ENCODE results near the gene TERB1.

TERB1 gene

DNA sequence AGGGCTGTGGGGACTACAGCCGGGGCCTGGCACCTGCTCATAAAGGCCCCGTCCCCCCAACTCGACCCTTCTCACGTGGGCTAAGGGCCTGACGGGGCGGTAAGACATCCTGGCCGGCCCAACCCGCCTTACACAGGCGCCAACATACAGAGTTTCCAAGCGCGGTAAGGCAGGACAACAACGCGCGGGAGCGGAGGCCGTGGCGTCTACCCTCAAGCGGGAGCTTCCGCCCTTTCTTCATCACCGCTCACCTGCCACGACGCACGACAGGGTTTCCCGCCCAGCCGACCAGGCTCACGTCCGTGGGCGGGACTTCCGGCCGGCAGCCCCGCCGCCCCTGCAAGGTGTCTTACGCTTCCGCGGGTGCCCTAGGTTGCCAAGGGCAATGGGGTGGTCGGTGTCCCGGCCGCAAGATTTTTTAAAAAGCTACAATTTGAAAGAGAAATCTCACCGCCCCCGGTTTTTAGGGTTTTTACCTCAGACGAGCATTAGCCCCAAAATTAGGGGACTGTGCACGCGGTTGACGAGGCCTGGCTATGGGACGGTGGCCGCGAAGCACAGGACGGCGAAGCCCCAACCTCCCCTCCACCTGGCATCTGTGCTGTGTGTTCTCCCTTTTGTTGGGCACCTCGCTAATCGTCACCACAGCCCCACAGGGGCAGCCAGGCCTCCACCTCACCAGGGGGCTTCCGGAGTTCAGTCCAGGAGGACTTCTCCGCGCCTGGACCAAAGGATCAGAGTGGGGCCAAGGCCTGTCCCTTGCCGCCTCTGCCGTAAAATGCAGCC, at the start of gene TERB1:
Gene TERB1, minus strand, starts transcription at position 265 of the 786 bp plus-strand sequence. CDS start 4,786 bp downstream, outside the sequence.
- no peak for DNase-seq (ENCODE audit: low read depth, low spot score)

- DNase-seq (ENCODE audit: low read depth, low spot score), result no peak
These were observed 48.9 kb upstream of the TERB1 start for GRCh38 chr16:66850115-66850815.

GRCh38 chr16:66849549-66849948, 48.2 kb upstream of the TERB1 start:
- DNase-seq (ENCODE audit: low read depth, low spot score), result no peak

- no peak for DNase-seq (ENCODE audit: low read depth, low spot score)
These were observed 47.6 kb upstream of the TERB1 start for GRCh38 chr16:66849021-66849420.

GRCh38 chr16:66848172-66848571, 46.8 kb upstream of the TERB1 start:
- no peak for DNase-seq (ENCODE audit: low read depth, low spot score)

- DNase-seq (ENCODE audit: low read depth, low spot score), result no peak
These were observed 46.2 kb upstream of the TERB1 start for GRCh38 chr16:66847533-66848067.

GRCh38 chr16:66846831-66847230, 45.4 kb upstream of the TERB1 start:
- DNase-seq (ENCODE audit: low read depth, low spot score), result no peak

- DNase-seq (ENCODE audit: low read depth, low spot score), result no peak
These were observed 44.9 kb upstream of the TERB1 start for GRCh38 chr16:66846266-66846665.

- no peak for DNase-seq (ENCODE audit: low read depth, low spot score)
These were observed 44.4 kb upstream of the TERB1 start for GRCh38 chr16:66845791-66846221.

DNA sequence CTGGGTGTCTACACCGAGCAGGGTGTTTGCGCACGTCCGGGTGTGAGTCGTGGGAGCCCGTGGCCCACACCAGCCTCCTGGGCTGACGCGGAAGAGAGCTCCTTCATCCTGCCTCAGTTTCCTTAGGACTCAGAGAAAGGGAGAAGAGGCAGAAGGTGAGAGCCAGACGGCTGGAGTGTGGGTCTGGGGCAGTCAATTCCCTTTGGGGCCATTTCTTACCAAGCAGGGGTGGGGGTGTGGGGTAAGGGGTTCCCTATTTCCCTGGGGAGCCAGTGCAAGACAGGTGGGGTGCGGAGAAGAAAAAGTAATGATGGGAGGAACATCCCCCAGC, 43.7 kb upstream of the TERB1 start:
- no peak for DNase-seq (ENCODE audit: low read depth, low spot score)

- no peak for DNase-seq (ENCODE audit: low read depth, low spot score)
These were observed 43.1 kb upstream of the TERB1 start, which contains the start of gene CA7 for GRCh38 chr16:66844342-66845079. CA7 (plus strand) TSS chr16:66844414; CDS start chr16:66844488, 74 bp downstream.

- no peak for DNase-seq (ENCODE audit: low read depth, low spot score)
These were observed 42.6 kb upstream of the TERB1 start for GRCh38 chr16:66844009-66844341.

DNA sequence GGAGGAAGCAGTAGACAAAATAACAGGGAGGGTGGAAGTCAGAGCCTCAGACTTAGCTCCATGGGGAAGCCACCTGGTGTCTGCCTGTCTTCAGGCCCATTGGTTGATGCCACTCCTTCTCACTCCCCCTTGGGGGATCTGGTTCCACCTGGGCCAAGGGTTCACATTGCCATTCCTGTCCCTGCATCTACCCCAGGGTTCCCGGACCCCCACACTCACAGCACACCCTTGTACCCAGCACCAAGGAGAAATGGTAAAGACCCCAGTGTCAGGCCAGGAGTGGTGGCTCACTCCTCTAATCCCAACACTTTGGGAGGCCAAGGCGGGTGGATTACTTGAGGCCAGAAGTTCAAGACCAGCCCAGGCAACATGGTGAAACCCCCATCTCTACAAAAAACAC, 41.8 kb upstream of the TERB1 start:
- DNase-seq (ENCODE audit: low read depth, low spot score), result no peak

DNA sequence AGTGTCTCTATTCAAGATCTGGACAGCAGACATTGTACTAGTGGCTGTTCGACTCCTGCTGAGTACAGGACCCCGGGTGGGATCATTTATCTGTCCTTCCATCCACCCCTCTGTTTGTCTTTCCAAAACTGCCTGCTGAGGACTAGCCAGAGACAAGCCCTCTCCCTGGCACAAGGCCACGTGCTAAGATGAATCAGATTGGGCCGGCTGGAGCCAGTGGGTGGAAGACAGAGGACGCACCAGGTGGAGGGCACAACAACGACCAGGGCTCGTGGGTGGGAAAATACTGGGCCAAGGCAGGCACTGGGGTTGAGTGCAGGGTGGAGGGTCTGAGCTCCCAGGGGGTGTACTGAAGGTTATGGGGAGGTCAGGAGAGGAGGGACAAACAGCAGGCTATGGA, 41.4 kb upstream of the TERB1 start:
- DNase-seq (ENCODE audit: low read depth, low spot score), result no peak

DNA sequence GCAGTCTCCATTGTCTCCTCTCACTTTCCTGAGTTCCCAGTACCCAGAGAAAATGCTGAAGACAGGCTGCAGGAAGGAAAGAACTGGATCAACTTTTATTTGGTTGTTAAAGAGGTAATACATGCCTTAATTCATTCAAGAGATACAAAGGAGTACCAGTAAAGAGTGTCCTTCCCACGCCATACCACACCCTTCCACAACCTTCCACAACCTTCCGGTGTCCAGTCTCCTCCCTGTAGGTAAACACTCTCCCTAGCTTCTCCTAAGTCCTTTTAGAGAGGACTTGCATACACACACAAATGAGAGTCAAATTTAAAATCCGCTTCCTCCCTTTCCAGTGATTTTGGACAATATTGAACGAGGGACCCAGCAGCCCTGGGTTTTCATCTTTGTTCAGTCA, 40.0 kb upstream of the TERB1 start:
- DNase-seq (ENCODE audit: low read depth, low spot score), result no peak

- DNase-seq (ENCODE audit: low read depth, low spot score), result no peak
These were observed 39.5 kb upstream of the TERB1 start for GRCh38 chr16:66840883-66841282.

DNA sequence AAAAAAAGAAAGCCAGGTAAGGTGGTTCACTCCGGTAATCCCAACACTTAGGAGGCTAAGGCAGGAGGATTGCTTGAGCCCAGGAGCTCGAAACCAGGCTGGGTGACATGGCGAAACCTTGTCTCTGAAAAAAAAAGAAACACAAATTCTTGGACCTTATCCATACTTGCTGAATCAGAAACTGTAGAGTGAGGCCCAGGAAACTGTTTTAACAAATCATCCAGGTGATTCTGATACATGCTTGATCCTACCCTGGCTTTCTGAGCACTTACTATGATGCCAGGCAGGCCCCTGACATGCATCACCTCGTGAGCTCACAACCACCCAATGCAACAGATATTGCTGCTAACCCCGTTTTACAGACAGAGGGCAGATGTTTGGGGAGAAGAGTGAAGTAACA, 33.4 kb upstream of the TERB1 start:
- no peak for DNase-seq (ENCODE audit: low read depth, low spot score)

- DNase-seq (ENCODE audit: low read depth, low spot score), result no peak
These were observed 31.4 kb upstream of the TERB1 start for GRCh38 chr16:66832661-66833305.

DNA sequence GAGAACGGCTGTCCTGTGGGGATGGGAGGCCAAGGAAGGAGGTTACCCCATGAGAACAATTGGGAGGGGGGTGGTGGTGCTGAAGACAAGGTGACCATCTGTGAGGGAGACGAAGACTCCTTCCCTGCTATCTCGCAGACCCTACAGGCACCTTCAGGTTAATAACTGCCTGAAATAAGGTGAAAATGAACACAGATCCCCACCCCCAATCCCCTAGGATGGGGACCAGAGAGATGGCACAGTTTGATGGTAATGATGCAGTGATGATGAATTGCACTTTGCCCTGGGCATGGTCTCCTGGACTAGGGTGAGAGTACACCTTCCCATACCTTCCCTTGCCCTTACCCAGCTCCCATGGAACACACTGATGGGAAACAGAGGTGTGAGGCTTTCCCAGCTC, 30.8 kb upstream of the TERB1 start:
- no peak for DNase-seq (ENCODE audit: low read depth, low spot score)

DNA sequence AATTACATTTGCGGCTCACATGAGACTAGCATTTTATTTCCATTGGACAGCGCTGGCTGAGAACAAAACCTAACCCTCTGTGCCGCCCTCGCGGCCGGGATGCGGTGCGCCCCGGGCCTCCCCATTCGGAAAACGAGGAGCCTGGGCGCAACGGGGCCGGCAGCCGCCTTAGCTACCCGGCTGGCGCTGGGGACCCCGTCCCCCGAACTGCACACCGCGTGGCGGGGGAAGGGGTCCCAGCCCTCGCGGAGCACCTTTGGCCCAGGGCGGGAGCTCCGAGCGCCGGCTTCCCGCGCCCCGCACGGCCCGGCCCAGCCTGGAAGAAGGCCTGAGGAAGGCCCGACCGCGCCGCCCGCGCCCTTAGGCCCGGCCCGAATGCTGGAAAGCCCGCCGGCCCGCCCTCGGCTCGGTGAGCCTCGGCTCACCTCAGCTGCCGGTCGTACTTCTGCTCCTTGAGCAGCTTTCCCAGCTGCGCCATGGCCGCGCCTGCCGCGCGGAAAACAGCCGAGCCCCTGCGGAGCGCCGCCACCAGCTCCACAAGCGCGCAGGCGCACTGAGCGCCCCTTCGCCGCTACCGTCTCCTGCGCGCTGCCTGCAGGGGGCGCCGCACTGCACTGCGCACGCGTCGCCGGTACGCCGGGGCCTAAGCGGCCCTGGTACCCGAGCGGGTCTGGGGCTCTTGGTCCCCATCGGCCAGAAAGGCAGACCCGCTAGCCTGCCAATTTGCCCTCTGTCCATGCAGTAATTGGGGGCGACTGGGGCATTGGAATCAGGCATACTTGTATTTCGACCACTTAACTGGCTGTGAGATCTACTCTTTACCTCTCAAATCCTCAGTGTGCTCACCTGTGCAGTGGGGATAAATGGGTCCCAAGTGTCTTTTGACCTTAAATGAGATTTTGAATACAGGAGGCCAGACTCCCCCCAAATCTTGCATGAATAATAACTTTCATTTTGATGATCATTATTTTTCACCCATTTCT, 29.3 kb upstream of the TERB1 start, which contains the start of gene NAE1:
Gene NAE1, minus strand, starts transcription at position 555 of the 983 bp plus-strand sequence. Its CDS starts 77 bp downstream, at position 478.
- DNase-seq (ENCODE audit: low read depth, low spot score), result peak; percentile 79
